Measurements from ENCODE around the gene SVIP.

DNA sequence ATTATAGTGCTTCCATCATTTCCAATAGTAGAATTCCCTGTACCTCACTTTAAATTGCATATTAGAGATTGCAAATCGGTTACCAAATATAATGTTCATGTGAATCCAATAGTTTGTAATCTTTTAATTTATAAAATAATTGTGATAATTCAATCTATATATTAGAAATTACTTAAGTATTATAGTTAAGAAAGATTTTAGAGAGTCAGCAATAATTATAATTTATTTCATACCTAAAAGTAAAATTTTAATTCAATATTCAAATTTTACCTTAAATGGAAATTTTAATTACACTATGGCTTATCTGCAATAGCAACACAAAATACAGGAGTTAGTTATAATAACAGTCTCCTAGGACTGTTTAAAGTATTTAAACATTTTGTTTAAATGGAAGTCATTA, 17.1 kb upstream of the SVIP start:
- TF ChIP-seq, protein P1, sequence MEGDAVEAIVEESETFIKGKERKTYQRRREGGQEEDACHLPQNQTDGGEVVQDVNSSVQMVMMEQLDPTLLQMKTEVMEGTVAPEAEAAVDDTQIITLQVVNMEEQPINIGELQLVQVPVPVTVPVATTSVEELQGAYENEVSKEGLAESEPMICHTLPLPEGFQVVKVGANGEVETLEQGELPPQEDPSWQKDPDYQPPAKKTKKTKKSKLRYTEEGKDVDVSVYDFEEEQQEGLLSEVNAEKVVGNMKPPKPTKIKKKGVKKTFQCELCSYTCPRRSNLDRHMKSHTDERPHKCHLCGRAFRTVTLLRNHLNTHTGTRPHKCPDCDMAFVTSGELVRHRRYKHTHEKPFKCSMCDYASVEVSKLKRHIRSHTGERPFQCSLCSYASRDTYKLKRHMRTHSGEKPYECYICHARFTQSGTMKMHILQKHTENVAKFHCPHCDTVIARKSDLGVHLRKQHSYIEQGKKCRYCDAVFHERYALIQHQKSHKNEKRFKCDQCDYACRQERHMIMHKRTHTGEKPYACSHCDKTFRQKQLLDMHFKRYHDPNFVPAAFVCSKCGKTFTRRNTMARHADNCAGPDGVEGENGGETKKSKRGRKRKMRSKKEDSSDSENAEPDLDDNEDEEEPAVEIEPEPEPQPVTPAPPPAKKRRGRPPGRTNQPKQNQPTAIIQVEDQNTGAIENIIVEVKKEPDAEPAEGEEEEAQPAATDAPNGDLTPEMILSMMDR (IDR thresholded peaks at IDR 0.05; ENCODE audit: low read depth, low read length, missing input control): no peak
- TF ChIP-seq RAD21 (IDR thresholded peaks at IDR 0.05): no peak
- TF ChIP-seq EGR1 (IDR thresholded peaks at IDR 0.05; ENCODE audit: low read depth in 2 of 2): no peak
